ENCODE data around the gene PWWP2A.

PWWP2A gene

DNA sequence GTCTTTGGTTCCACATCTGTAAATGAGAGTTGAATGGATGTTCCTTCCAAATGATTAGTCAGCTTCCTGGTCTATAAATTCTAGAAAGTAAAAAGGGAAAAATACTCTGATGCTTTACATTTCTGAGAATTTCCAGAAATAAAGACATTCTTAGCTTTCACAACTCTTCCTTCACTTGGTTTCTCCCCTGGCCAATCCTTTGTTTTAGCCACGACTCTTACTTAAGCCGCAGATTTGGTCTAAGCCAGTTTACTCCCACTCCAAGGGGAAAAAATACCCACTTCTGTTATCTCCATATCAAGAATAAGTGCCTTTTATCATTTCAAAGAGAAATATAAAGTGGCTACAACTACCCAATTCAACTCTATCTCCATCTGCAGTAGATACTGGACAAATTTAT lies 29.7 kb downstream of the PWWP2A start:
- TF ChIP-seq, protein P1, sequence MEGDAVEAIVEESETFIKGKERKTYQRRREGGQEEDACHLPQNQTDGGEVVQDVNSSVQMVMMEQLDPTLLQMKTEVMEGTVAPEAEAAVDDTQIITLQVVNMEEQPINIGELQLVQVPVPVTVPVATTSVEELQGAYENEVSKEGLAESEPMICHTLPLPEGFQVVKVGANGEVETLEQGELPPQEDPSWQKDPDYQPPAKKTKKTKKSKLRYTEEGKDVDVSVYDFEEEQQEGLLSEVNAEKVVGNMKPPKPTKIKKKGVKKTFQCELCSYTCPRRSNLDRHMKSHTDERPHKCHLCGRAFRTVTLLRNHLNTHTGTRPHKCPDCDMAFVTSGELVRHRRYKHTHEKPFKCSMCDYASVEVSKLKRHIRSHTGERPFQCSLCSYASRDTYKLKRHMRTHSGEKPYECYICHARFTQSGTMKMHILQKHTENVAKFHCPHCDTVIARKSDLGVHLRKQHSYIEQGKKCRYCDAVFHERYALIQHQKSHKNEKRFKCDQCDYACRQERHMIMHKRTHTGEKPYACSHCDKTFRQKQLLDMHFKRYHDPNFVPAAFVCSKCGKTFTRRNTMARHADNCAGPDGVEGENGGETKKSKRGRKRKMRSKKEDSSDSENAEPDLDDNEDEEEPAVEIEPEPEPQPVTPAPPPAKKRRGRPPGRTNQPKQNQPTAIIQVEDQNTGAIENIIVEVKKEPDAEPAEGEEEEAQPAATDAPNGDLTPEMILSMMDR (IDR thresholded peaks at IDR 0.05; ENCODE audit: low read depth, low read length, missing control alignments), result no peak
- DNase-seq (ENCODE audit: extremely low read depth, low read depth), result no peak
- no peak overlapping the region for H3K4me3 ChIP-seq (replicated peaks; ENCODE audit: low read depth, low read length)

DNA sequence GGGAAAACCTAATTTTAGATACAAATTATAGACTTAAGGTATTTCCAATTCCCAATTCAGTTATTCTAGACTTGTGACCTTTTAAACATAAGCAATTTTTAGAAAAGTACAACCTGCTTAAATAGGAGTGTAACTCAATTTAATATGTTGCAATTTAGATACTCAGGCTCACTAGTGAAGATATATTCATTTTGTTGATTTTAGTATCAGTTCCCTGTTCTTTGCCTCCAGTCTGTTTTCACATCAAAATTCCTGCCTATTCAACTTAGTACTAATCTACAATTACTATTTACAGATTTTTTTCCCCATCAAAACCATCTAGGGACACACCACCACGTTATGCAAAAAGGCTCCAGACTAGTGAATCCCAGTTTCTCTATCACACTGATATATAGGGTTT lies 30.4 kb downstream of the PWWP2A start:
- no peak for DNase-seq (ENCODE audit: extremely low read depth, low read depth)
- TF ChIP-seq, protein P1 (IDR thresholded peaks at IDR 0.05; ENCODE audit: low read depth, low read length, missing control alignments), result no peak
- H3K4me3 ChIP-seq (replicated peaks; ENCODE audit: low read depth, low read length), result no peak overlapping the region

DNA sequence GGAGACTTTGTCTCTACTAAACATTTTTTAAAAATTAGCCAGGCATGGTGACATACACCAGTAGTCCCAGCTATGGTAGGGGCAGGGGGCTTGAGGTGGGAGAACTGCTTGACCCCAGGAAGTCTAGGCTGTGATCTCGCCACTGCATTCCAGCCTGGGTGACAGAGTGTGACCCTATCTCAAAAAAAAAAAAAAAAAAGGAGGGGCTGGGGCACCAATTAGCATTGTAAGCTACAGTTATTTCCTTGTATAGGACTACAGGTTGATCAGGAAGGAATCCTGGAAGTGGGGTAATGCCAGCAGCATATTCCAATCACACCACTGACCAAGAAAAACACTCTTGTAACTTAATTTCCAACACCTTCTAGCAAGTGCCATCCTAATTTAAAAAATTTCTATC lies 32.1 kb downstream of the PWWP2A start:
- no peak for DNase-seq (ENCODE audit: extremely low read depth, low read depth)
- TF ChIP-seq, protein P1 (IDR thresholded peaks at IDR 0.05; ENCODE audit: low read depth, low read length, missing control alignments), result no peak
- no peak overlapping the region for H3K4me3 ChIP-seq (replicated peaks; ENCODE audit: low read depth, low read length)

- TF ChIP-seq, protein P1 (IDR thresholded peaks at IDR 0.05; ENCODE audit: low read depth, low read length, missing control alignments), result no peak
- DNase-seq (ENCODE audit: extremely low read depth, low read depth), result no peak
- no peak overlapping the region for H3K4me3 ChIP-seq (replicated peaks; ENCODE audit: low read depth, low read length)
Observed at GRCh38 chr5:160084144-160084543, 35.1 kb downstream of the PWWP2A start.

DNA sequence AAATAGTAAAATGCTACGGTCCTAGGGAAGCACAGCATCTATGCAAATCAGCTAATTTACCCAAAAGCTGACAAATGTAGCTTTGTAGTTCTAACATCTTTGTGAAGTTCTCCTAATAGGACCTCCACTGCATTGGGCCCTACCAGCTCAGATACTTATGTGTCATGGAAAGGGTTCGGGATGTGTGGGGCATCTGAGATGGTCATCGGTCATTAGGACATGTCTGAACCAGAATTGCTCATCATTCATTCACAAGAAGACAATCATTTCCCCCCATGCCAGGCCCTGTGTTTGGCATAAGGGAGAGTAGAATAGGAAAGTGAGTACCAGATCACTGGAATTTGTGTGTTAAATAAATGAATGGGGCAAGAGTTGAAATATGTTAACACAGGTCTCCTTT lies 35.7 kb downstream of the PWWP2A start:
- DNase-seq (ENCODE audit: extremely low read depth, low read depth), result no peak
- TF ChIP-seq, protein P1 (IDR thresholded peaks at IDR 0.05; ENCODE audit: low read depth, low read length, missing control alignments), result no peak
- no peak overlapping the region for H3K4me3 ChIP-seq (replicated peaks; ENCODE audit: low read depth, low read length)

DNA sequence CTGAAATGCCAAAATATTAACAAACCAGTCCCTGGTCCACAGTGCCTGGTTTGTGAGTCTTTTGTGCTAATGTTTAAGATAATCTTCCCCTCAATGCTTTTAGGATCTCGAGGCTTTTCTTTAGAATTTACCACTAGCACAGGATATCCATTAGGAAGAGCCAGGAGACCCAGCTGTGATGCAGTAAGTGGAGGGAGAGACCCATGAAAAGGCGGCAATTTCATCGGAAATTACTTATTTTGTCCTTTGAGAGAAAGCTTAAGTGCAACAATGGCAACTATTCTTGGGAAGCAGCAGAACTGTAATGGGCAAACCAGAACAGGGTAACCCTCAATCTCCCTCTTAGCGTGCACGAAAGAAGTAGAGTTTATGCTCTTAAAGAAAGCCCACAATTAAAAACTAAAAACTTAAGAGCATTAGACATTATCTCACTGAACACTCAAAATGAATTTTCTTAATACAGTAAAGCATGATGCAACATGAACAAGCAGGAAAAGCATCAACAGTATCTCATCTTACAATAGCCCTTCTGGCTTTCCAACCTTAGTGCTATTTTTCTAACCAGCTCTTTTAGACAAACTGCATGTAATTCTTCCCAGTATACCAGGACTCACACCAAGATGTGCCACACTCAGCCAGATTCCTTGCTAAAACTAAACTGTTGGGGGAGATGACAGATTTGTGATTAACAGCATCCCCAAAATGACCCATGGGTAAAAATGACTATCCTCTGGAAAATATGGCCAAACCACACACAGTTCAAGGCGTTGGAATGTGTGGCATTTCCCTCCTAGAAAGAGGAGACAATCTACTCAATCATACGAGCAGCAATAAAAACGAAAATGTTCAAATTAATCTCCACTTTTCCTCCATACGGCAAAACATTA lies 36.4 kb downstream of the PWWP2A start:
- no peak overlapping the region for H3K4me3 ChIP-seq (replicated peaks; ENCODE audit: low read depth, low read length)
- TF ChIP-seq, protein P1 (IDR thresholded peaks at IDR 0.05; ENCODE audit: low read depth, low read length, missing control alignments), result no peak
- DNase-seq (ENCODE audit: extremely low read depth, low read depth), result peak; percentile 52
